HG03064 (cell line): Measurements from ENCODE around the gene PPARG.
"Not testable (repeated sequence)": the region's sequence is repeated elsewhere in the genome, so short reads cannot be mapped to it uniquely, and the experiment has no call there.

Source experiments
- ATAC-seq: cut with Tn5 transposase; IDR thresholded peaks from one replicate; pipeline ENCODE4 v1.9.1; 2021; ENCODE audit warnings: low read depth; ENCODE audit not compliant: unreplicated experiment

Gene PPARG

GRCh38 chr3:12454076-12454815 lies 165.4 kb downstream of the PPARG start:
- no peak for ATAC-seq

- ATAC-seq = no peak
Observed at GRCh38 chr3:12454816-12455121, 165.9 kb downstream of the PPARG start.

GRCh38 chr3:12455740-12456139 lies 166.9 kb downstream of the PPARG start:
- ATAC-seq = no peak

- ATAC-seq = no peak
Observed at GRCh38 chr3:12456441-12456840, 167.6 kb downstream of the PPARG start.

- ATAC-seq = not testable (repeated sequence)
Observed at GRCh38 chr3:12457380-12457779, 168.5 kb downstream of the PPARG start.

- ATAC-seq = no peak
Observed at GRCh38 chr3:12458901-12459300, 170.0 kb downstream of the PPARG start.

- no peak for ATAC-seq
Observed at GRCh38 chr3:12460127-12460526, 171.3 kb downstream of the PPARG start.

- no peak for ATAC-seq
Observed at GRCh38 chr3:12461097-12461649, 172.3 kb downstream of the PPARG start.

GRCh38 chr3:12462159-12462947 lies 173.5 kb downstream of the PPARG start:
- ATAC-seq = no peak

- ATAC-seq = no peak
Observed at GRCh38 chr3:12463686-12464085, 174.8 kb downstream of the PPARG start.

GRCh38 chr3:12464181-12464580 lies 175.3 kb downstream of the PPARG start:
- no peak for ATAC-seq

- no peak for ATAC-seq
Observed at GRCh38 chr3:12465151-12465835, 176.4 kb downstream of the PPARG start.

- no peak for ATAC-seq
Observed at GRCh38 chr3:12465836-12466225, 177.0 kb downstream of the PPARG start.

- no peak for ATAC-seq
Observed at GRCh38 chr3:12467746-12468145, 178.9 kb downstream of the PPARG start.

GRCh38 chr3:12468276-12468675 lies 179.4 kb downstream of the PPARG start:
- ATAC-seq = no peak

- no peak for ATAC-seq
Observed at GRCh38 chr3:12468757-12469156, 179.9 kb downstream of the PPARG start.

GRCh38 chr3:12469222-12469621 lies 180.4 kb downstream of the PPARG start:
- ATAC-seq = not testable (repeated sequence)

- no peak for ATAC-seq
Observed at GRCh38 chr3:12470111-12470510, 181.2 kb downstream of the PPARG start.

- no peak for ATAC-seq
Observed at GRCh38 chr3:12470680-12471079, 181.8 kb downstream of the PPARG start.

GRCh38 chr3:12471241-12471640 lies 182.4 kb downstream of the PPARG start:
- no peak for ATAC-seq

- no peak for ATAC-seq
Observed at GRCh38 chr3:12472000-12472610, 183.2 kb downstream of the PPARG start.
